Chondrocyte (in vitro differentiated cells): ENCODE data around the gene FRMD1. TPM values are rescaled to one million over a fixed set of nuclear protein-coding genes. Genes with fewer than 3 reads are reported as not detected.

Experiments
- DNase-seq: peaks from one replicate; pipeline ENCODE4 v3.0.0; 2021; ENCODE audit warnings: mixed read lengths, low spot score
- H3K27ac Mint-ChIP-seq: one replicate; pipeline ENCODE4 v1.8.0; 2021; ENCODE audit warnings: mild to moderate bottlenecking, moderate library complexity, mixed read lengths; ENCODE audit not compliant: unreplicated experiment
- H3K27me3 Mint-ChIP-seq: 2 replicates; pipeline ENCODE4 v1.8.0; 2021; ENCODE audit warnings: low read depth, mixed read lengths
- H3K36me3 Mint-ChIP-seq: 2 replicates; pipeline ENCODE4 v1.8.0; 2021; ENCODE audit warnings: low read depth, mixed read lengths
- H3K4me1 Mint-ChIP-seq: 2 replicates; pipeline ENCODE4 v1.8.0; 2021; ENCODE audit warnings: low read depth, mild to moderate bottlenecking, mixed read lengths
- H3K4me3 Mint-ChIP-seq: one replicate; pipeline ENCODE4 v1.8.0; 2021; ENCODE audit warnings: mild to moderate bottlenecking, moderate library complexity, mixed read lengths; ENCODE audit not compliant: unreplicated experiment
- H3K9me3 Mint-ChIP-seq: 2 replicates; pipeline ENCODE4 v1.8.0; 2021; ENCODE audit warnings: low read depth, mixed read lengths
- CTCF ChIP-seq: fragments of 200-600 bp; sonication (generic); IDR thresholded peaks from 2 replicates; pipeline ENCODE4 v1.5.0; 2021; ENCODE audit warnings: antibody characterized with exemption, mild to moderate bottlenecking, moderate library complexity
- total RNA-seq: library from RNA; stranded (reverse); gene quantifications from 3 replicates; pipeline ENCODE4 v1.2.1, GENCODE V29; 2021

The FRMD1 gene
- total RNA-seq, 1 donor from 2014 or later, result 0.20 TPM

GRCh38 chr6:168033791-168034190 is 45.2 kb downstream of the FRMD1 start:
- H3K36me3 Mint-ChIP-seq, result no peaks in the 10 kb centered on the region
- H3K4me1 Mint-ChIP-seq, result peaks cover 40% of the 10 kb centered on the region
- H3K27ac Mint-ChIP-seq, result no peak overlapping the region
- no peak for DNase-seq
- TF ChIP-seq CTCF, result no peak
- H3K9me3 Mint-ChIP-seq, result no peaks in the 10 kb centered on the region
- peaks cover 7% of the 10 kb centered on the region for H3K27me3 Mint-ChIP-seq
- H3K4me3 Mint-ChIP-seq, result no peak overlapping the region

- no peaks in the 10 kb centered on the region for H3K36me3 Mint-ChIP-seq
- H3K4me1 Mint-ChIP-seq, result peaks cover 39% of the 10 kb centered on the region
- no peak for DNase-seq
- H3K9me3 Mint-ChIP-seq, result no peaks in the 10 kb centered on the region
- H3K4me3 Mint-ChIP-seq, result no peak overlapping the region
- peak overlapping the region; percentile 68 for H3K27ac Mint-ChIP-seq
- peak; percentile 74 for TF ChIP-seq CTCF
- H3K27me3 Mint-ChIP-seq, result peaks cover 7% of the 10 kb centered on the region
Measured at GRCh38 chr6:168032005-168032760, 46.8 kb downstream of the FRMD1 start.

- TF ChIP-seq CTCF, result no peak
Measured at GRCh38 chr6:168031411-168031971, 47.5 kb downstream of the FRMD1 start.

GRCh38 chr6:168030908-168031307 is 48.1 kb downstream of the FRMD1 start:
- TF ChIP-seq CTCF, result no peak
- Mint-ChIP-seq H3K27me3 (peaks cover 6% of the 10 kb centered on the region), H3K36me3 (no peaks in the 10 kb centered on the region), H3K4me3 (no peak overlapping the region), H3K4me1 (peaks cover 34% of the 10 kb centered on the region), H3K9me3 (no peaks in the 10 kb centered on the region), H3K27ac (no peak overlapping the region)
- DNase-seq, result no peak

More at GRCh38 chr6:168031411-168031971, 47.5 kb downstream of the FRMD1 start:
- H3K4me3 Mint-ChIP-seq, result no peak overlapping the region
- peaks cover 8% of the 10 kb centered on the region for H3K27me3 Mint-ChIP-seq
- H3K4me1 Mint-ChIP-seq, result peaks cover 37% of the 10 kb centered on the region
- no peaks in the 10 kb centered on the region for H3K36me3 Mint-ChIP-seq
- H3K27ac Mint-ChIP-seq, result peak overlapping the region; percentile 68
- no peak for DNase-seq
- no peaks in the 10 kb centered on the region for H3K9me3 Mint-ChIP-seq

GRCh38 chr6:168030218-168030746 is 48.7 kb downstream of the FRMD1 start:
- Mint-ChIP-seq H3K27me3 (peaks cover 9% of the 10 kb centered on the region), H3K36me3 (no peaks in the 10 kb centered on the region), H3K4me3 (no peak overlapping the region), H3K4me1 (peaks cover 28% of the 10 kb centered on the region), H3K27ac (no peak overlapping the region), H3K9me3 (no peaks in the 10 kb centered on the region)
- no peak for DNase-seq
- TF ChIP-seq CTCF, result no peak
